Natural killer cell treated with Interleukin-12 subunit alpha and Interleukin-12 subunit beta and Interleukin-15 and Interleukin-18, amount 100 ng/mL, for 72 hours (primary cell): Measurements from ENCODE around the gene RBMS1. TPM values are rescaled to one million over a fixed set of nuclear protein-coding genes. Genes with fewer than 3 reads are reported as not detected.

ENCODE experiments used
- ATAC-seq, 2 donors: fragments of 150-1000 bp; cut with Tn5 transposase in 1 of 2; sonication (Bioruptor Pico), chemical (Tn5 transposase) in 1 of 2; 2 replicates each; pipeline ENCODE4 v1.10.0; 2021
- DNase-seq: peaks from one replicate; pipeline ENCODE4 v3.0.0; 2022; ENCODE audit warnings: low spot score
- H3K27ac Mint-ChIP-seq, 2 donors: 1 replicate in 1 of 2; 2 replicates in 1 of 2; pipeline ENCODE4 v1.8.0; 2022; ENCODE audit warnings: mixed read lengths in 2 of 2, mild to moderate bottlenecking in 1 of 2, moderate library complexity in 1 of 2
- H3K27me3 Mint-ChIP-seq, 2 donors: 1 replicate in 1 of 2; 2 replicates in 1 of 2; pipeline ENCODE4 v1.8.0; 2022; ENCODE audit warnings: mixed read lengths in 2 of 2
- H3K36me3 Mint-ChIP-seq: one replicate; pipeline ENCODE4 v1.8.0; 2022; ENCODE audit warnings: mixed read lengths
- H3K4me1 Mint-ChIP-seq, 2 donors: 1 replicate in 1 of 2; 2 replicates in 1 of 2; pipeline ENCODE4 v1.8.0; 2022; ENCODE audit warnings: low read depth in 2 of 2, mixed read lengths in 2 of 2, mild to moderate bottlenecking in 1 of 2
- H3K4me3 Mint-ChIP-seq: one replicate; pipeline ENCODE4 v1.8.0; 2022; ENCODE audit warnings: mixed read lengths
- H3K9me3 Mint-ChIP-seq: 2 replicates; pipeline ENCODE4 v1.8.0; 2022; ENCODE audit warnings: mixed read lengths
- total RNA-seq, 2 donors: library from RNA; stranded (reverse); gene quantifications; one replicate each; pipeline ENCODE4 v1.2.3, GENCODE V29; 2022

RBMS1 gene
- total RNA-seq, 2 donors from 2014 or later = 59.4 to 86.1 TPM

GRCh38 chr2:160512491-160512890, 18.9 kb upstream of the RBMS1 start:
- ATAC-seq (no peak), DNase-seq (no peak)
- no peak overlapping the region for H3K4me3 Mint-ChIP-seq
- H3K27me3 Mint-ChIP-seq = peaks cover 0 to 11% of the 10 kb centered on the region in 2 donors
- H3K27ac Mint-ChIP-seq = no peak overlapping the region
- peaks cover 4 to 5% of the 10 kb centered on the region in 2 donors for H3K4me1 Mint-ChIP-seq
- H3K9me3 Mint-ChIP-seq = no peaks in the 10 kb centered on the region
- H3K36me3 Mint-ChIP-seq = no peaks in the 10 kb centered on the region

- H3K36me3 Mint-ChIP-seq = no peaks in the 10 kb centered on the region
- peaks cover 8 to 17% of the 10 kb centered on the region in 2 donors for H3K4me1 Mint-ChIP-seq
- H3K4me3 Mint-ChIP-seq = no peak overlapping the region
- DNase-seq (no peak), ATAC-seq (no peak)
- H3K27me3 Mint-ChIP-seq = peaks cover 0 to 7% of the 10 kb centered on the region in 2 donors
- no peaks in the 10 kb centered on the region for H3K9me3 Mint-ChIP-seq
- no peak overlapping the region for H3K27ac Mint-ChIP-seq
These were observed 17.0 kb upstream of the RBMS1 start for GRCh38 chr2:160510617-160511016.

- no peak overlapping the region for H3K4me3 Mint-ChIP-seq
- no peaks in the 10 kb centered on the region for H3K27me3 Mint-ChIP-seq
- no peak overlapping the region for H3K27ac Mint-ChIP-seq
- H3K9me3 Mint-ChIP-seq = no peaks in the 10 kb centered on the region
- H3K36me3 Mint-ChIP-seq = no peaks in the 10 kb centered on the region
- DNase-seq (no peak), ATAC-seq (no peak)
- peaks cover 8 to 13% of the 10 kb centered on the region in 2 donors for H3K4me1 Mint-ChIP-seq
These were observed 15.4 kb upstream of the RBMS1 start for GRCh38 chr2:160509016-160509415.

GRCh38 chr2:160507464-160507863, 13.9 kb upstream of the RBMS1 start:
- DNase-seq = no peak
- Mint-ChIP-seq H3K36me3 (no peaks in the 10 kb centered on the region), H3K9me3 (no peaks in the 10 kb centered on the region), H3K27me3 (no peaks in the 10 kb centered on the region), H3K4me1 (peaks cover 8 to 13% of the 10 kb centered on the region in 2 donors), H3K4me3 (peak overlapping the region; percentile 54), H3K27ac (no peak overlapping the region)
- ATAC-seq = no peak

- Mint-ChIP-seq H3K27ac (peak overlapping the region; percentile 40 to 42), H3K9me3 (no peaks in the 10 kb centered on the region), H3K27me3 (no peaks in the 10 kb centered on the region), H3K4me3 (peak overlapping the region; percentile 54), H3K4me1 (peaks cover 8 to 13% of the 10 kb centered on the region in 2 donors), H3K36me3 (no peaks in the 10 kb centered on the region)
- DNase-seq = no peak
- ATAC-seq = no peak
These were observed 13.4 kb upstream of the RBMS1 start for GRCh38 chr2:160507046-160507407.

- ATAC-seq = no peak
- H3K4me1 Mint-ChIP-seq = peaks cover 8 to 13% of the 10 kb centered on the region in 2 donors
- peak overlapping the region; percentile 40 to 42 for H3K27ac Mint-ChIP-seq
- peak overlapping the region; percentile 54 for H3K4me3 Mint-ChIP-seq
- no peak for DNase-seq
- no peaks in the 10 kb centered on the region for H3K9me3 Mint-ChIP-seq
- H3K27me3 Mint-ChIP-seq = no peaks in the 10 kb centered on the region
- H3K36me3 Mint-ChIP-seq = no peaks in the 10 kb centered on the region
These were observed 12.9 kb upstream of the RBMS1 start for GRCh38 chr2:160506371-160507045.

GRCh38 chr2:160505256-160505655, 11.6 kb upstream of the RBMS1 start:
- Mint-ChIP-seq H3K9me3 (no peaks in the 10 kb centered on the region), H3K4me1 (peaks cover 8 to 13% of the 10 kb centered on the region in 2 donors), H3K4me3 (no peak overlapping the region), H3K36me3 (no peaks in the 10 kb centered on the region), H3K27ac (no peak overlapping the region), H3K27me3 (no peaks in the 10 kb centered on the region)
- no peak for DNase-seq
- ATAC-seq = no peak

GRCh38 chr2:160502478-160502877, 8.9 kb upstream of the RBMS1 start:
- Mint-ChIP-seq H3K36me3 (no peaks in the 10 kb centered on the region), H3K27me3 (no peaks in the 10 kb centered on the region), H3K4me3 (no peak overlapping the region), H3K9me3 (no peaks in the 10 kb centered on the region), H3K4me1 (peaks cover 8 to 13% of the 10 kb centered on the region in 2 donors), H3K27ac (no peak overlapping the region)
- no peak for DNase-seq
- no peak for ATAC-seq

- DNase-seq (no peak), ATAC-seq (no peak)
- Mint-ChIP-seq H3K27ac (no peak overlapping the region), H3K36me3 (no peaks in the 10 kb centered on the region), H3K27me3 (peaks cover 0 to 8% of the 10 kb centered on the region in 2 donors), H3K4me1 (peaks cover under 1 to 3% of the 10 kb centered on the region in 2 donors), H3K9me3 (no peaks in the 10 kb centered on the region), H3K4me3 (no peak overlapping the region)
These were observed 7.8 kb upstream of the RBMS1 start for GRCh38 chr2:160501370-160501769.

GRCh38 chr2:160499865-160500264, 6.3 kb upstream of the RBMS1 start:
- no peaks in the 10 kb centered on the region for H3K9me3 Mint-ChIP-seq
- H3K27ac Mint-ChIP-seq = no peak overlapping the region
- ATAC-seq (no peak), DNase-seq (no peak)
- no peaks in the 10 kb centered on the region for H3K4me1 Mint-ChIP-seq
- no peaks in the 10 kb centered on the region for H3K36me3 Mint-ChIP-seq
- no peak overlapping the region for H3K4me3 Mint-ChIP-seq
- peaks cover 3 to 18% of the 10 kb centered on the region in 2 donors for H3K27me3 Mint-ChIP-seq

- H3K27ac Mint-ChIP-seq = no peak overlapping the region
- no peaks in the 10 kb centered on the region for H3K36me3 Mint-ChIP-seq
- H3K9me3 Mint-ChIP-seq = no peaks in the 10 kb centered on the region
- peaks cover 6 to 18% of the 10 kb centered on the region in 2 donors for H3K27me3 Mint-ChIP-seq
- H3K4me3 Mint-ChIP-seq = no peak overlapping the region
- DNase-seq (no peak), ATAC-seq (no peak)
- H3K4me1 Mint-ChIP-seq = no peaks in the 10 kb centered on the region
These were observed 4.5 kb upstream of the RBMS1 start for GRCh38 chr2:160498137-160498536.

GRCh38 chr2:160494201-160494644, 616 bp upstream of the RBMS1 start:
- ATAC-seq = no peak
- peaks cover 6 to 18% of the 10 kb centered on the region in 2 donors for H3K27me3 Mint-ChIP-seq
- no peak for DNase-seq

GRCh38 chr2:160492401-160493226, 993 bp downstream of the RBMS1 start:
- ATAC-seq = peak; percentile 65 to 66
- DNase-seq = no peak
- H3K27me3 Mint-ChIP-seq = peaks cover 6 to 18% of the 10 kb centered on the region in 2 donors
- H3K36me3 Mint-ChIP-seq = no peaks in the 10 kb centered on the region
- H3K9me3 Mint-ChIP-seq = no peaks in the 10 kb centered on the region
- H3K4me3 Mint-ChIP-seq = peak overlapping the region; percentile 94
- peaks cover 10 to 26% of the 10 kb centered on the region in 2 donors for H3K4me1 Mint-ChIP-seq
- H3K27ac Mint-ChIP-seq = peak overlapping the region; percentile 78 to 86

More at GRCh38 chr2:160494201-160494644, 616 bp upstream of the RBMS1 start:
- Mint-ChIP-seq H3K4me3 (peak overlapping the region; percentile 94), H3K9me3 (no peaks in the 10 kb centered on the region), H3K27ac (peak overlapping the region in 1 of 2 donors; percentile 47), H3K4me1 (peaks cover 7 to 22% of the 10 kb centered on the region in 2 donors), H3K36me3 (no peaks in the 10 kb centered on the region)

- H3K27me3 Mint-ChIP-seq = peaks cover 9 to 15% of the 10 kb centered on the region in 2 donors
- H3K4me3 Mint-ChIP-seq = peak overlapping the region; percentile 94
- no peak for ATAC-seq
- H3K4me1 Mint-ChIP-seq = peaks cover 10 to 30% of the 10 kb centered on the region in 2 donors
- no peak for DNase-seq
- H3K9me3 Mint-ChIP-seq = no peaks in the 10 kb centered on the region
- H3K27ac Mint-ChIP-seq = peak overlapping the region; percentile 78 to 86
- no peaks in the 10 kb centered on the region for H3K36me3 Mint-ChIP-seq
These were observed 1.7 kb downstream of the RBMS1 start for GRCh38 chr2:160491911-160492371.
